Kasumi-1 (cell line): ENCODE measurements around the gene TMPRSS13.
A peak's percentile ranks its signal among the peaks of the same experiment; 100 is the strongest.
"Not testable (repeated sequence)": the region's sequence is repeated elsewhere in the genome, so short reads cannot be mapped to it uniquely, and the experiment has no call there.

Experiments
- DNase-seq, 2 experiments: peaks; one replicate each; lab custom pipeline; 2025; lab: John Stamatoyannopoulos, UW

The TMPRSS13 gene

GRCh38 chr11:117950993-117951961 lies 22.1 kb upstream of the TMPRSS13 start:
- peak; percentile 5 to 11 for DNase-seq

GRCh38 chr11:117950301-117950700 lies 21.1 kb upstream of the TMPRSS13 start:
- DNase-seq, result peak; percentile 20 to 41

DNA sequence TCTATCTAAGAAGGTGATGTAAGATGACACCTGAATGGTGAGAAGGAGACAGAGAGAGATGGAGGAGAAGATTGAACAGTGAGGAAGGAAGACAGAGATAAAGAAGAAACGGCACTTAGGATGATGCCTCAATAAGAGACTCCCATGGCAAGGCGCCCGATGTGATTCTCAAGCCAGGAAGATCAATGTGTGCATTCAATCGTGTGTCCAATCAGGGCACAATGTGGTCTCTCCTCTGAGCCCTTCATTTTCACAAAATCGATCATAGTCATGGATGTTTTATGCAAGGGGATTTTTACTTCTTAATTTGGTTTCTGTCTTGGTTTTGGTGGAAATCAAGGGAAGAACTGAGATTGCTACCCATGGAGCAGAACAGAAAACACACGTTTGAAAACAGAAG lies 19.9 kb upstream of the TMPRSS13 start:
- DNase-seq, result no peak

DNA sequence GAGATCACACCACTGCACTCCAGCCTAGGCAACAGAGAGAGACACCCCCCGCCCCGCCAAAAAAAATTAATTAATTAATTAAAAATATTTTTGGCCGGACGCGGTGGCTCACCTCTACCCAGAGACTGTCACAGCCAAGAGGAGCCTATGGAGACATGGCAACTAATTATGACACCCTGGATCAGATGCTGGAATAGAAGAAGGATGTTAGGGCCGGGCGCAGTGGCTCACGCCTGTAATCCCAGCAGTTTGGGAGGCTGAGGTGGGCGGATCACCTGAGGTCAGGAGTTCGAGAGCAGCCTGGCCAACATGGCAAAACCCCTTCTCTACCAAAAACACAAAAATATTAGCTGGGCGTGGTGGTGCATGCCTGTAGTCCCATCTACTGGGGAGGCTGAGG lies 19.3 kb upstream of the TMPRSS13 start:
- DNase-seq, result not testable (repeated sequence)

DNA sequence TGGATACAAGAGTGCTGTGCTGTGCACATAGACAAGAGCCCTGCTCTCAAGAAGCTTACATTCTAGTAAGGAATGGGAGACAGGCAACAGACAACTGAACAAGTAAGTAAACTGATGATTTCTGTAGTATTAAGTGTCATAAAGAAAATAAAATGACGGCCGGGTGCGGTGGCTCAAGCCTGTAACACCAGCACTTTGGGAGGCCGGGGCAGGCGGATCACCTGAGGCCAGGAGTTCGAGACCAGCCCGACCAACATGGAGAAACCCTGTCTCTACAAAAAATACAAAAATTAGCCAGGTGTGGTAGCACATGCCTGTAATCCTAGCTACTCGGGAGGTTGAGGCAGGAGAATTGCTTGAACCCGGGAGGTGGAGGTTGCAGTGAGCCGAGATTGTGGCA lies 18.5 kb upstream of the TMPRSS13 start:
- not testable (repeated sequence) for DNase-seq

GRCh38 chr11:117946842-117947526 lies 17.8 kb upstream of the TMPRSS13 start:
- DNase-seq, result peak; percentile 61 to 77

- DNase-seq, result no peak
Observed at GRCh38 chr11:117946156-117946841, 17.1 kb upstream of the TMPRSS13 start.

DNA sequence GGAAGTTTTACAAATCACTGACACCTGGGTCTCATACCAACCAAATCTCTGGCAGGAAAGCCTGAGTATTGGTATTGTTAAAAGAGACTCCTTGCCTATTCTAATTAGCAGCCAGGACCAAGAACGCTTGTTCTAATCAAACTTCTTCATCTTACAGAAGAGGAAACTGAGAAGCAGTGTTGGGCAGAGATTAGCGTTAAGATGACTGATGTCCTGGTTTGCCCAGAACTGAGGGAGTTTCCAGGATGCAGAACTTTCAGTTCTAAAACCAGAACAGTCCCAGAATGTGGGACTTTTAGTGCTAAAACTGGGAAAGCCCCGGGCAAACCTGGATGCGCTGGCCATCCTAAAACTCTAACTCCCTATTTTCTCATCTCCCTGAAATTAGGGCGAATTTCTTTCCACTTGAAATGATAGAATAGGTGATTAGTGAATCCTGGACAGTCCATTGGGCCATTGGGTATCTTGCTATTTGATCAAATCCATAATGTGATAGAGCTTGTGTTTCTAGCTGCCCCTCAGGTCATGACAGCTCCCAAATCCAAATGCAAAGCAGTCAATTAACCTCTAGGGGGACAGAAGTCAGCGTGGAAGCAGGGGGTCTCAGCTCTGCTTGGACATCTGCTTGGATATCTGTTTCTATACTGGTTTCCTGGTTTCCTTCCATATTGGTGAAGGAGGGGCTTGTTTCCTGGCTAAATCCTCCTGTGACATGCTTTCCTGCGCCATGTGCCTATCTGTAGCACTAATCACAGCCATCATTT lies 16.0 kb upstream of the TMPRSS13 start:
- peak in 1 of 2 experiments; percentile 20 for DNase-seq

GRCh38 chr11:117944554-117944953 lies 15.4 kb upstream of the TMPRSS13 start:
- DNase-seq, result no peak

DNA sequence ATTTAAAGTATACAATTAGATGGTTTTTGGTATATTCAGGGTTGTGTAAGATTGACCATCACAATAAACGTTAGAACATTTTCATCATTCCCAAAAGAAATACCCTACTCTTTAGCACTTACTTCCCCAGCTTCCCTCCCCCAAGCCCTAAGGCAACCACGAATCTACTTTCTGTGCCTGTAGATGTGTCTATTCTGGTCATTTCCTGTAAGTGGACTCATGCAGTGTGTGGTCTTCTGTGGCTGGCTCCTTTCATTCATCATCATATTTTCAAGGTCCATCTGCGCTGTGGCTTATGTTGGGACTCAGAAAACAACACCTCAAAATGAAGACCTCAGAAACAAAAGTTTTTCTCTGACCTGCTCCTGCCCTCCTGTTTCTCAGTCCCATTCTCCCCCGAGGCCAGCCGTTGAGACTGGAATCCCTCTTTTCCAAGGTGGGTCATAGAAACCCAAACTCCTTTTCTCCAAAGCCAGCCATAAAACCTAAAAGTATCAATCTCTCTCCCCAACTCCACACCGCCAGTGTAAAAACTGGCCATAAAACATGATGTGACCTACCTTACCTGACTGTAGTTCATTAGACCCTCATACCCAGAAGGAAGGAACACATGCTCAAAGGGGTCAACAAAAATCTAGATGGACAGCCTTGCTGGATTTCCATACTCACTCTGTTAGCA lies 12.9 kb upstream of the TMPRSS13 start:
- DNase-seq, result no peak

DNA sequence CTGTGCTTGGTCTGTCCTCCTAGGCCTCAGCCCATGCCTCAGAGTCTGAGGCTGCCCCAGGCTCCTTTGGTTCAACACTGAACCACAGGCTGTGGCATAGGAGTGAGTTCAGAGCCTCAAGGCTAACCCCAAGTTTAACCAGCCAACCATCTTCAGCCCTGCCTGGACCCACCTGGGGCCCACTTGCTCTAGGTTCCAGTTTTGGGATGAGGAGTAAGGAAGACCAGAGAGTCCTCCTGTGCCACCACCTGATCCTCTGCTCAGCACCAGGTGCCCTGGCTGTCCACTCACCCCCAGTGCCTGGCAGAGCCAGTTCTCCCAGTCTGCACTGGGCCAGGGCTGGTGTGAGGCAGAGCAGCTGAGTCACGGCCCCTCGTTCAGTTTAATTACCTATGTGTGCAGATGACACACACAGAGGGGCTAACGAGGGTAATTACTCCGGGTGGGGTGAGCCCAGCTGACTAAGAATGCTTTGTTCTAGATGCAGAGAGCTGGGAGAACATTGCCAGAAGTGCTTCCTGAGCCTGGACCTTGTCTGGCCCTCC lies 12.0 kb upstream of the TMPRSS13 start:
- no peak for DNase-seq

GRCh38 chr11:117940736-117941135 lies 11.5 kb upstream of the TMPRSS13 start:
- no peak for DNase-seq

DNA sequence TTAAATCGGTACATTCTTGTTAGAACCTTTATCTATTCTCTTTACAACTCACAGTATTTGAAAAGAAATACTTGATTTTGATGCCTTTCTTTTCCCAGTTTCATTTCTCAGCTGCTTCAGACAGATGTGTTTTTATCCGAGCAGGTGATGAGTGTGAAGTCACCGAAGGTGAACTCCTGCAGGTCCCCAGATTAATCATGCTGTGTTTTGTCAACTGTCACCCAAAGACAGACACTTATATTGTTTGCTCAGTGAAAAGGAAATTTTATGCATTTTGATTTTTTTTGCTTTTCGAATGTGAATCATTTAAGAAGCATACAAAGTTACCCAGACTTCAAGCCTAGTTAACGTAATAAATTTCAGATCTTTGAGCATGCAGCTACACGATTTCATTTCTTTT lies 7.8 kb upstream of the TMPRSS13 start:
- no peak for DNase-seq

- no peak for DNase-seq
Observed at GRCh38 chr11:117934526-117935307, 5.5 kb upstream of the TMPRSS13 start.

GRCh38 chr11:117933930-117934329 lies 4.7 kb upstream of the TMPRSS13 start:
- DNase-seq, result no peak

GRCh38 chr11:117933475-117933874 lies 4.3 kb upstream of the TMPRSS13 start:
- DNase-seq, result no peak

- no peak for DNase-seq
Observed at GRCh38 chr11:117932947-117933346, 3.7 kb upstream of the TMPRSS13 start.

DNA sequence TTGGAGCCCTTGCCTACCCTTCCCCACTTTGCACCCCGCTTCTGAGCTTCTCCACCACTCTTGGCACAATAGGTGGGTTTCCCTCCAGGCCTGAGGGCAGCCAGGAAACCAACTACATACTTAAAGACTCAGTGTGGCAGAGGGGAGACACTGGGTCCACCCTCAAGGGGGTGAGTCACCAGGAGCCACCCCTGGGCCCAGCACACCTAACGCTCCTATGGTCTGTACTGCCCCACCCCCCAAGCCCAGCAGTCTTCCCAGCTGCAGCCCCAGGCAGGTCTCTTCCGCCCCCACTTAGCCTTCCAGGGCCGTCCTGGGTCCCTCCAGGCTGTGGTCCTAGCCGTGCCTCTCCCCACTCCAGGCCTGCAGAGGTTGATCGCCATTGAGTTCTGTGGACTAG lies 3.2 kb upstream of the TMPRSS13 start:
- no peak for DNase-seq

- no peak for DNase-seq
Observed at GRCh38 chr11:117931971-117932370, 2.8 kb upstream of the TMPRSS13 start.

- no peak for DNase-seq
Observed at GRCh38 chr11:117931331-117931950, 2.2 kb upstream of the TMPRSS13 start.
